Hypothalamus (tissue), 51 donors: Measurements from ENCODE around the gene EVI2B.
"Not testable (repeated sequence)": the region's sequence is repeated elsewhere in the genome, so short reads cannot be mapped to it uniquely, and the experiment has no call there.

ENCODE experiments used
- DNase-seq, 51 donors: peaks; one replicate each; lab custom pipeline; 2025; lab: John Stamatoyannopoulos, UW

Gene EVI2B

GRCh38 chr17:31272803-31273202 is 41.1 kb downstream of the EVI2B start:
- DNase-seq, result no peak

GRCh38 chr17:31272236-31272635 is 41.6 kb downstream of the EVI2B start:
- DNase-seq, result no peak

GRCh38 chr17:31269578-31269983 is 44.3 kb downstream of the EVI2B start:
- peak in 4 of 51 donors; percentile 5 to 14 (median 6) for DNase-seq

- DNase-seq, result no peak
Observed at GRCh38 chr17:31269036-31269577, 44.7 kb downstream of the EVI2B start.

GRCh38 chr17:31266042-31266441 is 47.8 kb downstream of the EVI2B start:
- no peak for DNase-seq

GRCh38 chr17:31262923-31263322 is 50.9 kb downstream of the EVI2B start:
- DNase-seq, result not testable (repeated sequence)

GRCh38 chr17:31261601-31262000 is 52.3 kb downstream of the EVI2B start:
- no peak for DNase-seq

GRCh38 chr17:31260151-31260550 is 53.7 kb downstream of the EVI2B start:
- no peak for DNase-seq

GRCh38 chr17:31256936-31257335 is 56.9 kb downstream of the EVI2B start:
- DNase-seq, result no peak

- DNase-seq, result no peak
Observed at GRCh38 chr17:31254654-31255053, 59.2 kb downstream of the EVI2B start.
